C4-2B (cell line): Measurements from ENCODE around the gene ARL6IP6.

Source experiments
- ZFX ChIP-seq: fragments of 450-650 bp; IDR thresholded peaks from 2 replicates; pipeline ENCODE4 v1.6.1; 2017
- TF ChIP-seq, protein P1 (sequence below): fragments of 450-650 bp; conservative IDR thresholded peaks from 2 replicates; pipeline ENCODE4 v1.5.1; 2017; ENCODE audit warnings: mild to moderate bottlenecking

DNA sequence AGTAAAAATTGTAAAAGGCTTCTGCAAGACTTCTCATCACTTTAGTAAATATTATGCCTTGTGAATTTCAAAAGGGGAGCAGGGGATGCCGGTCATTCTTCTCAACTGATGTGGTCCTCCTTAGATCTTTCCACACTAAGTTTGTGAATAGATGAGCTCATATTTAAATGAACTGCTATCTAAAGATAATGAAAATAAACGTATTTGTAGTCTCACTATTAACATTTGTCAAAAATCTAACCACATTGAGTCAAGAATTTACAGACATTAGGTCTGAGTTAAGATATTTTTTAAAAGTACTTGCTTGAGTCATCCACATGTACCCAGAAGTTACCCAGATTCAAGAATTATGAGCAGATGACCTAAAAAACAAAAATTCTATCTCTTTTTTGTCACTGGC lies 7.7 kb upstream of the ARL6IP6 start:
- TF ChIP-seq, protein P1, sequence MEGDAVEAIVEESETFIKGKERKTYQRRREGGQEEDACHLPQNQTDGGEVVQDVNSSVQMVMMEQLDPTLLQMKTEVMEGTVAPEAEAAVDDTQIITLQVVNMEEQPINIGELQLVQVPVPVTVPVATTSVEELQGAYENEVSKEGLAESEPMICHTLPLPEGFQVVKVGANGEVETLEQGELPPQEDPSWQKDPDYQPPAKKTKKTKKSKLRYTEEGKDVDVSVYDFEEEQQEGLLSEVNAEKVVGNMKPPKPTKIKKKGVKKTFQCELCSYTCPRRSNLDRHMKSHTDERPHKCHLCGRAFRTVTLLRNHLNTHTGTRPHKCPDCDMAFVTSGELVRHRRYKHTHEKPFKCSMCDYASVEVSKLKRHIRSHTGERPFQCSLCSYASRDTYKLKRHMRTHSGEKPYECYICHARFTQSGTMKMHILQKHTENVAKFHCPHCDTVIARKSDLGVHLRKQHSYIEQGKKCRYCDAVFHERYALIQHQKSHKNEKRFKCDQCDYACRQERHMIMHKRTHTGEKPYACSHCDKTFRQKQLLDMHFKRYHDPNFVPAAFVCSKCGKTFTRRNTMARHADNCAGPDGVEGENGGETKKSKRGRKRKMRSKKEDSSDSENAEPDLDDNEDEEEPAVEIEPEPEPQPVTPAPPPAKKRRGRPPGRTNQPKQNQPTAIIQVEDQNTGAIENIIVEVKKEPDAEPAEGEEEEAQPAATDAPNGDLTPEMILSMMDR = no peak
- no peak for TF ChIP-seq ZFX
